Kidney (tissue), 14 donors: ENCODE measurements around the gene MAP1LC3A. TPM values are rescaled to one million over a fixed set of nuclear protein-coding genes. Genes with fewer than 3 reads are reported as not detected.

Experiments used
- DNase-seq, 5 donors: peaks; one replicate each; pipeline ENCODE4 v3.0.0-alpha.2; 2013 to 2020
- FAIRE-seq: peaks from 2 replicates; lab custom pipeline; 2012; peaks lifted over from hg19 to GRCh38; lab: Jason Lieb, UNC
- H3K27ac ChIP-seq, 2 donors: one replicate each; pipeline ENCODE4 v1.7.0; 2013; ENCODE audit warnings: low read depth in 2 of 2, low read length in 2 of 2, inconsistent platforms in 1 of 2
- H3K27me3 ChIP-seq: one replicate; pipeline ENCODE4 v1.7.1; 2013; ENCODE audit warnings: low read length, inconsistent platforms; ENCODE audit not compliant: control insufficient read depth, insufficient read depth
- H3K36me3 ChIP-seq, 3 donors: one replicate each; pipeline versions ENCODE4 v1.7.0 to v1.7.1; 2013; ENCODE audit warnings: low read length in 3 of 3, control low read depth in 1 of 3, inconsistent platforms in 1 of 3; ENCODE audit not compliant: insufficient read depth in 3 of 3, control insufficient read depth in 2 of 3
- H3K4me1 ChIP-seq, 3 donors: one replicate each; pipeline versions ENCODE4 v1.7.0 to v1.7.1; 2013; ENCODE audit warnings: low read length in 3 of 3, inconsistent platforms in 1 of 3, low read depth in 1 of 3; ENCODE audit not compliant: control insufficient read depth in 2 of 3, insufficient read depth in 2 of 3
- H3K4me3 ChIP-seq, 3 donors: one replicate each; pipeline versions ENCODE4 v1.7.0 to v1.8.1; 2013; ENCODE audit warnings: low read length in 3 of 3, control low read depth in 1 of 3, inconsistent platforms in 1 of 3
- H3K9ac ChIP-seq, 3 donors: one replicate each; pipeline versions ENCODE4 v1.7.0 to v1.7.1; 2013; ENCODE audit warnings: low read length in 3 of 3, control low read depth in 1 of 3, inconsistent platforms in 1 of 3
- H3K9me3 ChIP-seq, 3 donors: one replicate each; pipeline versions ENCODE4 v1.7.0 to v1.7.1; 2013; ENCODE audit warnings: low read length in 3 of 3, control low read depth in 1 of 3, inconsistent platforms in 1 of 3; ENCODE audit not compliant: control insufficient read depth in 2 of 3, insufficient read depth in 1 of 3
- intact Hi-C: fragments of 100-400 bp; cut with DNase I; formaldehyde crosslinking; loops from one replicate; pipeline ENCODE4 v1.11.1; 2022
- polyA plus RNA-seq: library from polyadenylated mRNA; stranded (reverse); fragments of 350-450 nt; fragmentation: Illumina TruSeq; extraction: RNeasy Lipid Tissue Mini Kit (QIAGEN cat#74804); gene quantifications from one replicate; pipeline ENCODE4 v1.2.3, GENCODE V29; 2014; ENCODE audit warnings: low read depth, low replicate concordance; ENCODE audit not compliant: insufficient read depth
- total RNA-seq: library from RNA; stranded (reverse); fragmentation: NEBNext Ultra II Directional; extraction: Animal tissue kit (Norgen Biotek cat#: 25700); gene quantifications from one replicate; pipeline ENCODE4 v1.2.1, GENCODE V29; 2021
- TF ChIP-seq, protein P1 (sequence below): IDR thresholded peaks from 3 replicates; pipeline ENCODE4 v1.5.1; 2012; ENCODE audit warnings: mild to moderate bottlenecking, moderate library complexity, borderline replicate concordance; ENCODE audit not compliant: insufficient read depth; ENCODE audit errors: extremely low read depth
- donor health status: control.
- donor health status: control.
- donor health status: control.
- donor health status: control.
- donor health status: control.
- donor health status: DM: yes; HTN: yes; CAD: no.
- donor health status: Normal renal cell carcinoma (clear cell type).

The MAP1LC3A gene
- total and polyA plus RNA-seq, 2 donors from 2014 or later: 42.5 to 153 TPM

DNA sequence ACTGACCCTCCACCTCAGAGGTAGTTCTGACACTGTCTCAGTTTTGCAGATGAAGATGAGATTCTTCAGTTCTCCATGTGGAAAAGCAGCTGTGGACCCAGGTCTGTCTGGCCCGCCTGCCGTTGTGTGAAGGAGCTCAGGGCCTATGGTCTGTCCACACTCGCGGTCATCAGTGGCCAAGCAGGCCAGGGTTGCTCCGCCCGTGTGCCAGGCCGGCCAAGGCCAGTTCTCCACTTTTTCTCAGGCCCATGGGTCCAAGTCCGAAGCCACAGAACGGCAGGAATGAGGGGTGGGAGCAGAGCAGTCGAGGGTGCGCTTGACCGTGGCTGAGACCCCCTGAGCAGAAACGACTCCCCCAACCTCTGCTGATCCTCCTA is 8.6 kb upstream of the MAP1LC3A start:
- TF ChIP-seq, protein P1, sequence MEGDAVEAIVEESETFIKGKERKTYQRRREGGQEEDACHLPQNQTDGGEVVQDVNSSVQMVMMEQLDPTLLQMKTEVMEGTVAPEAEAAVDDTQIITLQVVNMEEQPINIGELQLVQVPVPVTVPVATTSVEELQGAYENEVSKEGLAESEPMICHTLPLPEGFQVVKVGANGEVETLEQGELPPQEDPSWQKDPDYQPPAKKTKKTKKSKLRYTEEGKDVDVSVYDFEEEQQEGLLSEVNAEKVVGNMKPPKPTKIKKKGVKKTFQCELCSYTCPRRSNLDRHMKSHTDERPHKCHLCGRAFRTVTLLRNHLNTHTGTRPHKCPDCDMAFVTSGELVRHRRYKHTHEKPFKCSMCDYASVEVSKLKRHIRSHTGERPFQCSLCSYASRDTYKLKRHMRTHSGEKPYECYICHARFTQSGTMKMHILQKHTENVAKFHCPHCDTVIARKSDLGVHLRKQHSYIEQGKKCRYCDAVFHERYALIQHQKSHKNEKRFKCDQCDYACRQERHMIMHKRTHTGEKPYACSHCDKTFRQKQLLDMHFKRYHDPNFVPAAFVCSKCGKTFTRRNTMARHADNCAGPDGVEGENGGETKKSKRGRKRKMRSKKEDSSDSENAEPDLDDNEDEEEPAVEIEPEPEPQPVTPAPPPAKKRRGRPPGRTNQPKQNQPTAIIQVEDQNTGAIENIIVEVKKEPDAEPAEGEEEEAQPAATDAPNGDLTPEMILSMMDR: no peak
- no peak for FAIRE-seq
- Histone ChIP-seq H3K4me3 (no peak overlapping the region), H3K9ac (peak overlapping the region in 1 of 3 donors; percentile 19), H3K36me3 (no peaks in the 10 kb centered on the region), H3K9me3 (no peaks in the 10 kb centered on the region), H3K4me1 (no peaks in the 10 kb centered on the region), H3K27ac (no peak overlapping the region), H3K27me3 (no peaks in the 10 kb centered on the region)
- DNase-seq: peak in 1 of 5 donors; percentile 57
- intact Hi-C loops: no loop called here

DNA sequence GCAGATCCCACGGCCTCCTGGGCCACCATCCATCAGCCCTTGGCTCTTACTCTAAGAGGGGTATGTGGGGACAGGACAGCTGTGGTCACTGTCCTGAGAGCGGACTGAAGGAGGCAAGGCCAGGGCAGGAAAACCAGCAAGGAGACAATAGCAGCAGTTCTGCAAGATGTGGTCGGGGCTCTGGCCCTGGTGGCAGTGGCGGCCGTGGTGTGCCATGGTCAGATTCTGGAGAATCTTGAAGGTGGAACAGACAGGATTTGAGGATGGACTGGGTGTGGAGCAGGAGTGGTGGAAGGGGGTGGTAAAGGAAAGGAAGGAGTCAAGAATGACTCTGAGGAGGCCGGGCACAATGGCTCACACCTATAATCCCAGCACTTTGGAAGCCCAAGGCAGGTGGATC is 5.9 kb upstream of the MAP1LC3A start:
- H3K9ac ChIP-seq: no peak overlapping the region
- H3K4me1 ChIP-seq: no peaks in the 10 kb centered on the region
- H3K9me3 ChIP-seq: no peaks in the 10 kb centered on the region
- no peak overlapping the region for H3K27ac ChIP-seq
- intact Hi-C loops: no loop called here
- DNase-seq (no peak), FAIRE-seq (no peak)
- no peak overlapping the region for H3K4me3 ChIP-seq
- H3K27me3 ChIP-seq: no peaks in the 10 kb centered on the region
- TF ChIP-seq, protein P1: no peak
- no peaks in the 10 kb centered on the region for H3K36me3 ChIP-seq

DNA sequence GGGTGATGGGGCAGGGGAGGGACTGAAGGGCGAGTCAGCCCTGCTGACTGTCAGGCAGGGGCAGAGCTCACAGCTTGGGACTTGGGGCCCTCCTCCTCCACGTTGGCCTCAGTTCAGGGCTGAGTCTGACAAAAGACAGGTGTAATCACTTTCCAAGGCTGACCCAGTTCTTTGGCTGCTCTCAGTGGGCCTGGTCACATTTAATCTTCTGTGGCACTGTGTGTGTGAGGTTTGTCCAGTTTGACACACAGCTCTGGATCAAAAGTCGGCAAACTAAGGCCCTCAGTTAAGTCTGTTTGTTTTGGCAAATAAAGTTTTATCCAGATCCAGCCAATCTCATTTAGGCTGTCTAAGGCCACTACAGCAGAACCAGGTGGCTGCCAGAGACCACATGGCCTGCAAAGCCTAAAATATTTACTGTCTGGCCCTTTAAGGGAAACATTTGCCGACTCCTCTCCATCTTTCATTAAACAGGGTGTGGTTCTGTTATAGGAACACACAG is 5.1 kb upstream of the MAP1LC3A start:
- no peaks in the 10 kb centered on the region for H3K27me3 ChIP-seq
- TF ChIP-seq, protein P1: no peak
- H3K9me3 ChIP-seq: no peaks in the 10 kb centered on the region
- DNase-seq: peak in 2 of 5 donors; percentile 46 to 56
- no peak overlapping the region for H3K27ac ChIP-seq
- H3K4me1 ChIP-seq: peaks cover 0 to 5% (median 0%) of the 10 kb centered on the region in 3 donors
- FAIRE-seq: no peak
- no peaks in the 10 kb centered on the region for H3K36me3 ChIP-seq
- H3K9ac ChIP-seq: no peak overlapping the region
- H3K4me3 ChIP-seq: no peak overlapping the region
- intact Hi-C loops: no loop called here

DNA sequence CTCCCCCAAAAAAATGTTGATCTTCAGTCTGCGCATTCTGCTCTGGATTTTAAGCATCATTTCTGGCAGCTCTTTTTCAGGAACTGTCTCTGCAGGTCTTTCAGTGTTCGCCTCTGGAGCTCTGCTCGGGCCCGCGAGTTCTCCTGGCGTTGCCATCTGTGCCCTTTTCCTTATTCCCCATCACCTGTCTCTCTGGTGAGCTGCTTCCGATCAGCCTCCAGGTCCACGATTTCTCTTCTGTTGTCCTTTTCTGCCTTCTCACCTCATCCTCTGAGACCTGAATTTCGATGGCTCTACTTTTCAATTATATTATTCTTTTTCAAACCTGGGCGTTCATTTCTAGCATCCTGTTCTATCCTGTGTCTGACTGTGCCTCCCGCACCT is 590 bp upstream of the MAP1LC3A start:
- peak overlapping the region; percentile 75 to 90 (median 86) for H3K4me3 ChIP-seq
- H3K27me3 ChIP-seq: no peaks in the 10 kb centered on the region
- H3K9ac ChIP-seq: peak overlapping the region; percentile 77 to 99 (median 97)
- TF ChIP-seq, protein P1: no peak
- DNase-seq (no peak), FAIRE-seq (no peak)
- intact Hi-C loops: no loop called here
- no peaks in the 10 kb centered on the region for H3K36me3 ChIP-seq
- H3K27ac ChIP-seq: peak overlapping the region; percentile 74 to 86
- H3K9me3 ChIP-seq: no peaks in the 10 kb centered on the region
- H3K4me1 ChIP-seq: peaks cover 0 to 5% (median 0%) of the 10 kb centered on the region in 3 donors
